Upper lobe of right lung (tissue), 1 donor: Measurements from ENCODE around the gene ERFE. TPM values are rescaled to one million over a fixed set of nuclear protein-coding genes. Genes with fewer than 3 reads are reported as not detected.
A peak's percentile ranks its signal among the peaks of the same experiment; 100 is the strongest.

Source experiments
- ATAC-seq: fragments of 200-7000 bp; cut with Tn5 transposase; one replicate; pipeline ENCODE4 v1.9.1; 2020; ENCODE audit warnings: mild to moderate bottlenecking, moderate library complexity
- DNase-seq: peaks from one replicate; pipeline ENCODE4 v3.0.0-alpha.2; 2020
- H3K27ac ChIP-seq: fragments of 200-600 bp; one replicate; pipeline ENCODE4 v1.8.0; 2022
- H3K27me3 ChIP-seq: fragments of 200-600 bp; one replicate; pipeline ENCODE4 v1.8.0; 2022; ENCODE audit warnings: mild to moderate bottlenecking
- H3K36me3 ChIP-seq: fragments of 200-600 bp; one replicate; pipeline ENCODE4 v1.8.0; 2022
- H3K4me1 ChIP-seq: fragments of 200-600 bp; one replicate; pipeline ENCODE4 v1.8.0; 2022
- H3K4me3 ChIP-seq: fragments of 200-600 bp; one replicate; pipeline ENCODE4 v1.8.0; 2022; ENCODE audit warnings: mild to moderate bottlenecking
- H3K9me3 ChIP-seq: fragments of 200-600 bp; one replicate; pipeline ENCODE4 v1.8.0; 2022
- CTCF ChIP-seq: fragments of 200-600 bp; IDR thresholded peaks from one replicate; pipeline ENCODE4 v1.8.0; 2022; ENCODE audit warnings: antibody characterized with exemption
- intact Hi-C: fragments of 100-400 bp; cut with DNase I; formaldehyde crosslinking; loops from one replicate; pipeline ENCODE4 v1.11.0; 2022
- total RNA-seq: library from RNA; stranded (reverse); fragmentation: NEBNext Ultra II Directional; extraction: Animal tissue kit (Norgen Biotek cat#: 25700); gene quantifications from one replicate; pipeline ENCODE4 v1.2.1, GENCODE V29; 2021
- donor health status: DM: no; HTN: yes; CAD: no; lungs with severe emphysema.

Gene ERFE
- total RNA-seq, 1 donor from 2014 or later, result not detected

- Histone ChIP-seq H3K36me3 (no peaks in the 10 kb centered on the region), H3K9me3 (no peaks in the 10 kb centered on the region), H3K4me1 (no peaks in the 10 kb centered on the region), H3K27me3 (no peaks in the 10 kb centered on the region), H3K4me3 (no peak overlapping the region), H3K27ac (no peak overlapping the region)
- ATAC-seq (no peak), DNase-seq (no peak)
- intact Hi-C loops, result no loop called here
- TF ChIP-seq CTCF, result no peak
Measured at GRCh38 chr2:238145851-238146250, 12.9 kb upstream of the ERFE start.

GRCh38 chr2:238146884-238147544 is 11.8 kb upstream of the ERFE start:
- Histone ChIP-seq H3K4me3 (no peak overlapping the region), H3K9me3 (no peaks in the 10 kb centered on the region), H3K27ac (no peak overlapping the region), H3K4me1 (no peaks in the 10 kb centered on the region), H3K36me3 (no peaks in the 10 kb centered on the region), H3K27me3 (no peaks in the 10 kb centered on the region)
- TF ChIP-seq CTCF, result no peak
- DNase-seq (no peak), ATAC-seq (no peak)
- intact Hi-C loops, result no loop called here

GRCh38 chr2:238148981-238149380 is 9.8 kb upstream of the ERFE start:
- no peaks in the 10 kb centered on the region for H3K4me1 ChIP-seq
- TF ChIP-seq CTCF, result no peak
- no peaks in the 10 kb centered on the region for H3K27me3 ChIP-seq
- no peak overlapping the region for H3K4me3 ChIP-seq
- no peak overlapping the region for H3K27ac ChIP-seq
- ATAC-seq (no peak), DNase-seq (no peak)
- intact Hi-C loops, result no loop called here
- H3K36me3 ChIP-seq, result no peaks in the 10 kb centered on the region
- no peaks in the 10 kb centered on the region for H3K9me3 ChIP-seq

GRCh38 chr2:238149841-238150572 is 8.8 kb upstream of the ERFE start:
- Histone ChIP-seq H3K36me3 (no peaks in the 10 kb centered on the region), H3K27ac (no peak overlapping the region), H3K9me3 (no peaks in the 10 kb centered on the region), H3K4me1 (no peaks in the 10 kb centered on the region), H3K27me3 (no peaks in the 10 kb centered on the region), H3K4me3 (no peak overlapping the region)
- DNase-seq (no peak), ATAC-seq (peak; percentile 8)
- TF ChIP-seq CTCF, result no peak
- intact Hi-C loops, result no loop called here

GRCh38 chr2:238150686-238151085 is 8.1 kb upstream of the ERFE start:
- intact Hi-C loops, result no loop called here
- Histone ChIP-seq H3K9me3 (no peaks in the 10 kb centered on the region), H3K4me3 (no peak overlapping the region), H3K36me3 (no peaks in the 10 kb centered on the region), H3K27me3 (no peaks in the 10 kb centered on the region), H3K4me1 (no peaks in the 10 kb centered on the region), H3K27ac (no peak overlapping the region)
- DNase-seq (no peak), ATAC-seq (no peak)
- TF ChIP-seq CTCF, result no peak
